A549 (cell line): ENCODE data around the gene TTC28.

Experiments used
- BCL3 ChIP-seq: fragments of >200 bp; sonication (Bioruptor Twin); formaldehyde crosslinking; IDR thresholded peaks from 3 replicates; pipeline ENCODE4 v1.6.1; 2016
- CTCF ChIP-seq: fragments of >200 bp; sonication (Bioruptor Twin); formaldehyde crosslinking; IDR thresholded peaks from 3 replicates; pipeline ENCODE4 v1.5.1; 2016
- PHF8 ChIP-seq: fragments of 200-600 bp; sonication (generic); IDR thresholded peaks from 2 replicates; pipeline ENCODE4 v1.6.1; 2016; ENCODE audit warnings: low read depth, mild to moderate bottlenecking, antibody characterized with exemption, moderate library complexity, borderline replicate concordance
- POLR2A ChIP-seq: IDR thresholded peaks from 2 replicates; pipeline ENCODE4 v1.6.1; 2012; ENCODE audit warnings: mild to moderate bottlenecking, low read length
- RCOR1 ChIP-seq: fragments of 150-350 bp; IDR thresholded peaks from 2 replicates; pipeline ENCODE4 v1.6.1; 2014; ENCODE audit warnings: antibody characterized with exemption, low read length, low read depth
- ZSCAN20 ChIP-seq: fragments of 250-450 bp; sonication (Bioruptor Pico); IDR thresholded peaks from 2 replicates; pipeline ENCODE4 v1.8.0; 2022; ENCODE audit warnings: mild to moderate bottlenecking, moderate library complexity

- no peak for TF ChIP-seq POLR2A
- no peak for TF ChIP-seq CTCF
- no peak for TF ChIP-seq ZSCAN20 (CRISPR knock-in tag)
- TF ChIP-seq RCOR1: no peak
- TF ChIP-seq BCL3: no peak
- TF ChIP-seq PHF8: no peak
These were observed 243.7 kb downstream of the TTC28 start for GRCh38 chr22:28435982-28436381.
